GM10266 (cell line): Measurements from ENCODE around the gene AMBP.
A peak's percentile ranks its signal among the peaks of the same experiment; 100 is the strongest.

Source experiments
- DNase-seq: peaks from one replicate; pipeline ENCODE4 v3.0.0; 2012; ENCODE audit errors: extremely low spot score
- TF ChIP-seq, protein P1 (sequence below): IDR thresholded peaks from 2 replicates; pipeline ENCODE4 v1.5.1; 2012; ENCODE audit warnings: mild to moderate bottlenecking, low read depth; ENCODE audit not compliant: control insufficient read depth, insufficient read depth; ENCODE audit errors: missing control alignments

Gene AMBP

DNA sequence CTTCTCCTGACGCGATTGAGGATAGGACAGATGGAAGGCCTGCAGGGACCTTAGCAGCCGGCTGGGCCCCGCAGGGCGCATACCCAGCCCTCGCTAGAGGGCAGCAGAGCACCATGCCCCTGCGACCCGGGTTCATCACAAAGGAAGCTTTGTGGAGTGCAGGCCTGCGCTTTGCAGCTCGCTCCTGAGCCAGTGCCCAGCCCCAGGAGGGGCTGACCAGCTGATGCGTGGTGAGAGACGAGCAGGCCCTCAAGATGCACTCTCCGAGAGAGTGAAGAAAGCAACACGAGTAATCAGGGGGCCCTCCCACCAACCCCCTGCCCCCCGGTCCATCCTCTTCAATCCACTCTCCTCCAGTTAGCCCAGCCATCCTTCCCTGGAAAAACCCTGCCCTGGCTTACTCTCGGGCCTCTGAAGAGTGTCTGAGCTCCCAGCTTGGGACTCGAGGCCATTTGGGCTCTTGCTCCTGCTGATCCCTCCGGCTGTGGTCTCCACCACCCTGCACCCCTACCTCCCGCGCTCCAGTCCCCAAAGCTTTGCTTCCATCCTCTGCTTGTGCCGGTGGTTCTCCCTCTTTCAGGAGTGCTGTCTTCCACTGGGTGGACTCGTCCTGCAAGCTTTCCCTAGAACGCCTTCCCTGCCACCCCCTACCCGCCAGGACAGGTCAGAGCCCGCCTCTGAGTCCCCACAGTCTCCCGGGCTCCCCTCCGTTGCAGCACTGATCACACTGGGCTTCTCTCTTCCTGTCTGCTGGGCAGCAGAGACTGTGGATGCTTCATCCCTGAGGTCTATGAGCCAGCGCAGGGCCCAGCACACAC is 30.1 kb upstream of the AMBP start:
- TF ChIP-seq, protein P1, sequence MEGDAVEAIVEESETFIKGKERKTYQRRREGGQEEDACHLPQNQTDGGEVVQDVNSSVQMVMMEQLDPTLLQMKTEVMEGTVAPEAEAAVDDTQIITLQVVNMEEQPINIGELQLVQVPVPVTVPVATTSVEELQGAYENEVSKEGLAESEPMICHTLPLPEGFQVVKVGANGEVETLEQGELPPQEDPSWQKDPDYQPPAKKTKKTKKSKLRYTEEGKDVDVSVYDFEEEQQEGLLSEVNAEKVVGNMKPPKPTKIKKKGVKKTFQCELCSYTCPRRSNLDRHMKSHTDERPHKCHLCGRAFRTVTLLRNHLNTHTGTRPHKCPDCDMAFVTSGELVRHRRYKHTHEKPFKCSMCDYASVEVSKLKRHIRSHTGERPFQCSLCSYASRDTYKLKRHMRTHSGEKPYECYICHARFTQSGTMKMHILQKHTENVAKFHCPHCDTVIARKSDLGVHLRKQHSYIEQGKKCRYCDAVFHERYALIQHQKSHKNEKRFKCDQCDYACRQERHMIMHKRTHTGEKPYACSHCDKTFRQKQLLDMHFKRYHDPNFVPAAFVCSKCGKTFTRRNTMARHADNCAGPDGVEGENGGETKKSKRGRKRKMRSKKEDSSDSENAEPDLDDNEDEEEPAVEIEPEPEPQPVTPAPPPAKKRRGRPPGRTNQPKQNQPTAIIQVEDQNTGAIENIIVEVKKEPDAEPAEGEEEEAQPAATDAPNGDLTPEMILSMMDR: peak; percentile 84
- DNase-seq: peak; percentile 79

- TF ChIP-seq, protein P1: no peak
- no peak for DNase-seq
Measured at GRCh38 chr9:114107286-114108001, 29.3 kb upstream of the AMBP start.

DNA sequence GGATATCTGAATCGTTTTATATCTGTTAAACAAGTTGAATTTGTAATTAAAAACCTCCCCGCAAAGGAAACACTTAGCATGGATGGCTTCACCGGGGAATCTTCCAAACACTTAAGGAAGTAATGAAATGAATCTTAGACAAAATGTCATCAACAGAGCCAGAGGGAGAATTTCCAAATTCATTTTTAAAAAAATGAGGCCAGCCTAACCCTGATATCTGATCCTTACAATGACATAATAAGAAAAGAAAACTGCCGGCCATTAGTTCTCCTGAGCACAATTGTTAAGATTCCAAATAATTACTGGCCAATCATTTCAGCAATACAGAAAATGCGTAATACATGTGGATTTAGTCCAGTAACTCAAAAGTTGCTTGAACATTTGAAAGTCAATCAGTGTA is 27.1 kb upstream of the AMBP start:
- TF ChIP-seq, protein P1: no peak
- no peak for DNase-seq

DNA sequence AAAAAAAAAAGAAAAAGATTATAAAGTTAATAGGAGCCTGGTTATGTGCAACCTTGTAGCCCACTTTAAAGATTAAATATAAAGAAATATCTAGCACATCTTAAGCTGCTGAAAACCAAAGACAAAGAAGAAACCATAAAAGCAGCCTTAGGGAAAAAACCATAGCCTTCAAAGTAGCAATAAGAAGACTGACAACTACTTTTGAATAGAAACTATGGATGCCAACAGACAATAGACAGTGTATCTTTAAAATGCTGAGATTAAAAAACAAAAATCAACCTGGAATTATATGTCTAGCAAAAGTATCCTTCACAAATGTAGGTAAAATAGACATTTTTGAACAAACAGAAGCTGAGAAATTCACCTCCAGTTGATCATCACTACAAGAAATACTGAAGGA is 24.4 kb upstream of the AMBP start:
- TF ChIP-seq, protein P1: no peak
- DNase-seq: no peak

DNA sequence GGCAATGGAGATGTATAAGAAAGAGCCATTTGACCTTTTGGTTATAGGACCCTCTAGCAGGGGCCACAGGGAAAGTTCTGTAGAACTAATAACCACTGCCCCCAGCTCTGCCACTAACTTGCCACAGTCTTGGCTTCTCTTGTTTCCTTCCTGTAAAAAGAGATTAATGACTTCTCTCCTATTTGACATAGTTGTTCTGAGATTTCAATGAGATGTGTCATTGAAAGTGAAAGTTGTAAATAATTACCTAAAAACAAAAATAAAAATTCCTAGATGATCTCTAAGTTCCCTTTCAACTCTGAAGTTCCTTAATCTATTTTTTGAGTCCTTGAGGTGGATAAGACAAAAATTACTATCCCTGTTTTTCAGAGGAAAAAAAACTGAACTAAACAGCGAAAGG is 22.4 kb upstream of the AMBP start:
- no peak for DNase-seq

DNA sequence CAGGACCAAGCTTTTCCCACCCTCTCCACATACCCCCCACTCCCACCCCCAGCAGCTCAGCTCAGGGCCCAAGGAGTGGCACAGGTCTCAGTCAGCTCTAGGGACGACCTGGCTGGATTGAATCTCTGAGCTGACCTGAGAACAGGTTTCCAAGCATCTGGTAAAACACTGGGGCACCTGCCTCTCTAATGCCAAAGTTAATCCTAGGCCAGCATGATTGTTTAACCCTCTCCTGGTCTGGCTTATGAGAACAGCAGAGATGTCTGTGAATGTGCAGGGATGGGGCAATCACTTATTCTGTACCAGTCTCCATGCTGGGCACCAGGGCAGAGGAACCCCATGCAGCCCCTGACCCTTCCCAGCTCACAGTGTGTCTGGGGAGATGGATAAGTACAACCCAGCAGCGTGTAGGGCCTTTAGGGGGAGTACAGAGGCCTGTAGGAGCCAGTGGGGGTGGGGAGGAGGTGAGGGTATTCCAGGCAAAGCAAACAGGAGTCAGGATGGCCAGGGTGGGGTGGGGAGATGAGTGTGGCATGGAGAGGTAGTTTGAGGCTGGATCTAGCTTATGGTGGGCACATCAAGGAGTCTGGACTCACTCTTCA is 21.7 kb upstream of the AMBP start:
- DNase-seq: no peak
- TF ChIP-seq, protein P1: no peak

More for the DNA sequence above, 22.4 kb upstream of the AMBP start:
- TF ChIP-seq, protein P1: no peak
